Daoy (cell line): ENCODE results near the gene SLC16A5. TPM values are rescaled to one million over a fixed set of nuclear protein-coding genes. Genes with fewer than 3 reads are reported as not detected.
"Not testable (repeated sequence)": the region's sequence is repeated elsewhere in the genome, so short reads cannot be mapped to it uniquely, and the experiment has no call there.

ENCODE experiments used
- DNase-seq: peaks from one replicate; pipeline ENCODE4 v3.0.0-alpha.2; 2015; ENCODE audit warnings: low read depth
- total RNA-seq: library from RNA; depleted of rRNA; stranded (reverse); fragments of >200 nt; shearing (Covaris generic); gene quantifications from 2 replicates; pipeline ENCODE4 v1.2.3, GENCODE V29; 2014

SLC16A5 gene
- total RNA-seq, 1 experiment from 2014 or later = not detected

GRCh38 chr17:75110234-75110937 is 22.6 kb downstream of the SLC16A5 start:
- no peak for DNase-seq

- no peak for DNase-seq
Observed at GRCh38 chr17:75111777-75112335, 24.1 kb downstream of the SLC16A5 start.

GRCh38 chr17:75113798-75114551 is 26.2 kb downstream of the SLC16A5 start:
- peak; percentile 86 for DNase-seq

- DNase-seq = no peak
Observed at GRCh38 chr17:75114552-75115314, 27.0 kb downstream of the SLC16A5 start.

GRCh38 chr17:75115555-75115954 is 27.8 kb downstream of the SLC16A5 start:
- no peak for DNase-seq

- DNase-seq = no peak
Observed at GRCh38 chr17:75116737-75117136, 29.0 kb downstream of the SLC16A5 start.

- no peak for DNase-seq
Observed at GRCh38 chr17:75118307-75118706, 30.6 kb downstream of the SLC16A5 start.

- DNase-seq = peak; percentile 98
Observed at GRCh38 chr17:75124041-75124818, 36.5 kb downstream of the SLC16A5 start.

GRCh38 chr17:75124819-75125162 is 37.0 kb downstream of the SLC16A5 start:
- peak; percentile 31 for DNase-seq

GRCh38 chr17:75125984-75126383 is 38.2 kb downstream of the SLC16A5 start:
- no peak for DNase-seq

- DNase-seq = no peak
Observed at GRCh38 chr17:75126954-75127353, 39.2 kb downstream of the SLC16A5 start.

GRCh38 chr17:75127936-75128335 is 40.2 kb downstream of the SLC16A5 start:
- not testable (repeated sequence) for DNase-seq

GRCh38 chr17:75128694-75129505 is 41.1 kb downstream of the SLC16A5 start:
- no peak for DNase-seq

- no peak for DNase-seq
Observed at GRCh38 chr17:75129576-75129975, 41.8 kb downstream of the SLC16A5 start.

GRCh38 chr17:75130059-75130631 is 42.4 kb downstream of the SLC16A5 start:
- DNase-seq = no peak

GRCh38 chr17:75130632-75131277 is 43.0 kb downstream of the SLC16A5 start:
- peak; percentile 75 for DNase-seq

- DNase-seq = peak; percentile 91
Observed at GRCh38 chr17:75131278-75132017, 43.7 kb downstream of the SLC16A5 start, which contains the start of gene NT5C. Gene NT5C (minus strand): TSS chr17:75131742. CDS start chr17:75131707, 35 bp downstream.
